GM18507 (cell line): Measurements from ENCODE around the gene CHN1.

Experiments used
- DNase-seq: peaks from one replicate; pipeline ENCODE4 v3.0.0; 2011; ENCODE audit warnings: low read depth; ENCODE audit not compliant: insufficient read length; ENCODE audit errors: extremely low spot score
- FAIRE-seq: peaks from 2 replicates; lab custom pipeline; 2011; peaks lifted over from hg19 to GRCh38; lab: Jason Lieb, UNC

The CHN1 gene

DNA sequence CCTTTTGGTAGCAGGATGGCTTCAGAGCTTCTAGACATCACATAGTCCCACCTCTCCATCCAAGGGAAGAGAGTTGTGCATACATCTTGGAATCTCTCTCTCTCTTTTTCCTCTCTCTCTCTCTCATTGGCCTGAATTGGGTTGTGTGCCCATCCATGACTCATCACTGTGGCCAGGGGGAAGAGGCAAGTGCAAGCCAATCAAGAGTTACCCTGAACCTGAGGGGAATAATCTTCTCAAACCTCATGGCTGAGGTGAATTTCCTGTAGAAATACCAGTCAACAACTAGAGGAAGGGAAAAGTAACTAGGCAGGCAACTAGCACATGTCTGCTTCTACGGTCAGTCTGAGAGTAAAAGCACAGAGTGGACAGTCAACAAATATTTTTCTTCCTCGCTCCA lies 7.3 kb upstream of the CHN1 start:
- FAIRE-seq (no peak), DNase-seq (no peak)

GRCh38 chr2:175011505-175011904 lies 6.3 kb upstream of the CHN1 start:
- DNase-seq (no peak), FAIRE-seq (no peak)

DNA sequence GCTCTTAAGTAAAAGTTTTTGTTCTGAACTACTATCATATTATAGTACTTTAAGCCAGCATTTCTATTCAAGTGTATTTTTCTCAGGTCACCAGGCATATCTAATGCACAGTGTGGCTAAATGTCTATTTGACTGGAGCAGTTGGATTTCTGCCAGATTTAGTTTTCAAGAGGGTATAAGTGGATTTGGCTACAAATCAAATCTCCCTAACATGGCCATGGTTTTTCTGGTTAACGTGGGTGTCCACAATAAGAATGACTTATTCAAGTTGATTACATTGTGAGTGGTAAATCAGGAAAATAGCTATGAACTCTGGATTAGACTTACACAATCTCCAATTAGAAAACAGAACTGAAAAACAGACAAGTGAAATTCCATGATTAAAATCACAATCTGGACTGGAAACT lies 5.7 kb upstream of the CHN1 start:
- DNase-seq: no peak
- no peak for FAIRE-seq

GRCh38 chr2:175009917-175010621 lies 4.9 kb upstream of the CHN1 start:
- FAIRE-seq: no peak

DNA sequence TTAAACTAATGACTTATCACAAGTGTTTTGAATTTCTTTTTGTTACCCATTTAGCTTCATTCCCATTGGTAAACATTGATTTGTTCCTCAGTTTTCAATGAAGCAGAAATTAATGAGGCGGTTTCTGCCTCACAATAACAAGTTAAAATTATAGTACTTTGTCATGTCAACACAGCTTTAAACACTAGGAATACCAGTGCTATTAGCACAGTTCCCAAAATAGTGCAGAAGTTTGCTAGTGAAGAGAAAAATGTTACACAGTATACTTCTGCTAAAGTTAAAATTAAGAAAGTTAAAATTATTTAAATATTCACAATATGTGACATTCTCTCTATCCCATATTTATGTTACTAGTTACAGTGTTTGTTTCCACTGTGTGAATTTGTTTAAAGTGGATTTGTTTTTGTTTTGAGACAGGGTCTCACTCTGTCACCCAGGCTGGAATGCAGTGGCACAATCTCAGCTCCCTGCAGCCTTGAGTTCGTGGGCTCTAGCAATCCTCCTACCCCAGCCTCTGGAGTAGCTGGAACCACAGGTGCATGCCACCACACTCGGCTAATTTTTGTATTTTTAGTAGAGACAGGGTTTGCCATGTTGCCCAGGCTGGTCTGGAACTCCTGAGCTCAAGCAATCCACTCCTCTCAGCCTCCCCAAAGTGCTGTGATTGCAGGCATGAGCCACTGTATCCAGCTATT lies 3.8 kb upstream of the CHN1 start:
- DNase-seq: no peak
- no peak for FAIRE-seq

More at GRCh38 chr2:175009917-175010621, 4.9 kb upstream of the CHN1 start:
- DNase-seq: no peak

DNA sequence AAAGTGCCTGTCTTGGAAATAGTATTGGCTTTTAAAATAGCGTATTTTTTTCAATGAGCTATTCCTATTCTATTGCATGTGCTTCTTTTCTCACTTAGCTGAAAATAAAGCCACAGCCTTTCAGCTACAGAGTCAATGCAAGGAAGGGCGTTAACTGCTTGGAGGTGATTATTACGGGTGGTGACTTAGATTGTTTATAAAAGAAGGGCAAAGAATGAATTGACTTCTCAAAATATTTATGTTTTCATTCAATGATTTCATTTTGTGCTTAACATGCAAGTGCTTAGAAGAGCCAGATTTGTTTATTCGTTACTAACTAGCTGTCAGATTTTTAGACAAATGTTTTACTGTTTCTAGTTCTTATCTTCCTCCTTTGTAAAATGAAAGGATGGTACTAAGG lies 2.8 kb upstream of the CHN1 start:
- FAIRE-seq: no peak
- no peak for DNase-seq

GRCh38 chr2:175007510-175007909 lies 2.3 kb upstream of the CHN1 start:
- DNase-seq: no peak
- FAIRE-seq: no peak

- DNase-seq (no peak), FAIRE-seq (no peak)
Observed at GRCh38 chr2:175006281-175006680, 1.1 kb upstream of the CHN1 start.

- FAIRE-seq (no peak), DNase-seq (no peak)
Observed at GRCh38 chr2:175005733-175006264, 618 bp upstream of the CHN1 start.

DNA sequence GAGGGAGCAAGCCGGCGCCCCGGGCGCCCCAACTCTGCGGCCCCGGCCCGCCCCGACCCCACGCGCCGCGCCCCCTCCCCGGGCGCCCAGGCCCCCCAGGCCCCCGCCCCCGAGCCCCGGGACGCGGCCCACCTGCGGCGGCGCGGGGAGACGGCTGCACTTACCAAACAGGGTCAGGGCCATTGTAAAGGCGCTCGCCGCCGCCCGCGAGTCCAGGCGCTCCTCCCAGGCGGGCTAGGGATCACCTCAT lies 526 bp downstream of the CHN1 start:
- DNase-seq (no peak), FAIRE-seq (no peak)

- no peak for DNase-seq
- peak; percentile 35 for FAIRE-seq
Observed at GRCh38 chr2:175003875-175004729, 1.1 kb downstream of the CHN1 start.

DNA sequence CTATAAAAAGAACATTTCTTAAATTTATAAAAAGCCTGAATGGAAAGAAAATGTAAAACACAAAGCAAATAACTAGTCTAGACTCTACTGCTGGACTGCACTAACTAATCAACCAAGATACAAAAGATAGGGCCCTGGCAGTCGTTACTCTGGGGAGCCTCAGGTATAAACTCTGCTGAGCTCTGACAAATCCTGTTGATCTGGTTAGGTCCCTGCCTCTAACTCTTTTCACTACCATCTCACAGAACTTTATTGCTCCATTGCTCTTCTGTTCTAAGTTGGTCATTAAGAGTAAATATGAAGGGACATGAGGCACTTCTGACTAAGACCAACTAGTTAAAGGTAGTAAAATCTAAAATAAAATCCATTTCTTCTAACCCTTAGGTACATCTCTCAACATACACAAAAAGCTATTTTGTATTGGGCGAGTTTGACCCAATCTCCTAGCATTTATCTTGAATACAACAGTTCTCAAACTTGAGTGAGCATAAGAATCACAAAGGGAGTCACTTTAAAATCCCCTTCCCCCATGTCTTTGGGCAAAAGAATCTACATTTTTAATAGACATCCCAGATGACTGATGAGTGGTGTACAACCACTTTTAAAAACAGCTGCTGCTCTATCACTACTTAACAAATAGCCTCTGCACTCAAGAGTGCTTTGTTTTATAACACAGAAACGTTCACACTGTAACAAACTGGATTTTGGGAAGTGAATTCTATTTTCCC lies 2.5 kb downstream of the CHN1 start:
- DNase-seq (no peak), FAIRE-seq (no peak)

- no peak for FAIRE-seq
Observed at GRCh38 chr2:175001566-175001965, 3.6 kb downstream of the CHN1 start.

GRCh38 chr2:174997110-174997509 lies 8.1 kb downstream of the CHN1 start:
- no peak for DNase-seq
- FAIRE-seq: no peak

More at GRCh38 chr2:175001566-175001965, 3.6 kb downstream of the CHN1 start:
- no peak for DNase-seq

GRCh38 chr2:174996622-174997021 lies 8.6 kb downstream of the CHN1 start:
- DNase-seq: no peak
- no peak for FAIRE-seq

- FAIRE-seq: no peak
- no peak for DNase-seq
Observed at GRCh38 chr2:174994381-174994780, 10.8 kb downstream of the CHN1 start.

GRCh38 chr2:174992886-174993285 lies 12.3 kb downstream of the CHN1 start:
- FAIRE-seq (no peak), DNase-seq (no peak)

DNA sequence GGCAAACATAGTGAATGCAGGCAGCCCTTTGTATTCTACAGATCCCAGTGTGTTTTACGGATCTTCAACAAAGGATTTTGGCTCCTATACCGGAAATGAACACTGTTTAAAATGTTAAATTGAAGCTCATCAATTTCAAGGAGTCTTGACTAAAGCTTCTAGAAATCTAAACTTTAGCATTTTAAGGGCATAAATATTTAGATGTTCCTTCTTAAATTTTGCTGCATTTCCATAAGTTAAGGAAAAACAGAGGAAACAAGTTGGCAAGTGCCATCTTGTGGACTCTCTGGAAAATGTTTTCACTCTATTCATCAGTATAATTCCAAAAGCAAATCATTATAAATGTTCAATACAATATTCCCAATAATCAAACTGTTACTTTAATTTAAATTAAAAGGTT lies 19.6 kb downstream of the CHN1 start:
- FAIRE-seq (no peak), DNase-seq (no peak)

GRCh38 chr2:174984561-174984960 lies 20.6 kb downstream of the CHN1 start:
- DNase-seq: no peak
- FAIRE-seq: no peak

- no peak for FAIRE-seq
- no peak for DNase-seq
Observed at GRCh38 chr2:174981331-174981730, 23.9 kb downstream of the CHN1 start.
